GM21723 (cell line): Measurements from ENCODE around the gene ANKRD37.
"Not testable (repeated sequence)": the region's sequence is repeated elsewhere in the genome, so short reads cannot be mapped to it uniquely, and the experiment has no call there.

Source experiments
- ATAC-seq: cut with Tn5 transposase; IDR thresholded peaks from one replicate; pipeline ENCODE4 v1.9.1; 2021; ENCODE audit warnings: mild to moderate bottlenecking, moderate library complexity; ENCODE audit not compliant: unreplicated experiment

The ANKRD37 gene

DNA sequence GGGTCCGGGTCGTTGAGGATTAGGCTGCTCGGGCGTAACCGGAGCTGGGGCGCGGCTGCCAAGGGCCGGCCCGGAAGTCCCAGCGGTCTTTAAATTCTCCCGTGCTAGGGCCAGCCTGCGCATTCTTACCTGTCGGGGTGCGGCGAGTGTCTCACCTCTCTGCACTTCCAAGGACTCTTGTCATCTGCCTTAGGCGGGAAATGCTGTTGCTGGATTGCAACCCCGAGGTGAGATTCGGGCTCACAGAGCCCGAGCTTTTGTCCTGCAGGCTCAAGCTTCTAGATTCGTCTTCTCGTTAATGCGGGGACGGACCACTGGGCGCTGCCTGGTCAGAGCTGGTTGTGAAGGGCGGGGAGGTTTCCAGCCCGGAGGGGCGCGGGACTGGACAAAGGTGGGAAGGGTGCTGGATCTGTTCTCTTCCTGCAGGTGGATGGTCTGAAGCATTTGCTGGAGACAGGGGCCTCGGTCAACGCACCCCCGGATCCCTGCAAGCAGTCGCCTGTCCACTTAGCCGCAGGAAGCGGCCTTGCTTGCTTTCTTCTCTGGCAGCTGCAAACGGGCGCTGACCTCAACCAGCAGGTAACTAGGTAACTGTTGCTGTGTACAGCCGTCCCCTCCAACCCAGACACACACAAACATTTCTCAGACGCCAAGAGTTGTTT lies at the start of gene ANKRD37:
Gene ANKRD37 (plus strand): TSS at position 118 of the 662 bp plus-strand sequence. CDS start 83 bp downstream, at position 201.
- peak; percentile 1 for ATAC-seq

GRCh38 chr4:185346975-185347601 lies 49.6 kb upstream of the ANKRD37 start:
- no peak for ATAC-seq

DNA sequence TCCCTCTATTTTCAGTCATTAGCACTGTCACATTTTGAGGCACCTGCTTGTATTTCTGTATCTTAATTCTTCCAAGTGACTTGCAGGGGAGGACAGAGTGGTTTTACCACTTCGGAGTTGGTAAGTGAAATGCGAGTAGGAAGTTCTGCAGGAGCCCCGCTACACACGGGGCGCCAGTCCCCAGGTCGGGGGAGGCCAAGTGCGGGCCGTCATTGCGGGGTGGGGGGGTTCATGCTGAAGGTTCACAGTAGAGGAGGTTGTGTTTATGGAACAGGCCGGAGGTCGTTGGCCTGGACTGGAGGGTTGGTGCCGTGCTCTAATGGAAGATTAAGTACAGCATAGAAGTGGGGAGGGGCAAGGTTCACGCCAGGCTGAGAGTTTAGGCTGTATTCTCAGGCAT lies 45.0 kb upstream of the ANKRD37 start:
- ATAC-seq = no peak

- ATAC-seq = no peak
These were observed 44.4 kb upstream of the ANKRD37 start for GRCh38 chr4:185352202-185352601.

DNA sequence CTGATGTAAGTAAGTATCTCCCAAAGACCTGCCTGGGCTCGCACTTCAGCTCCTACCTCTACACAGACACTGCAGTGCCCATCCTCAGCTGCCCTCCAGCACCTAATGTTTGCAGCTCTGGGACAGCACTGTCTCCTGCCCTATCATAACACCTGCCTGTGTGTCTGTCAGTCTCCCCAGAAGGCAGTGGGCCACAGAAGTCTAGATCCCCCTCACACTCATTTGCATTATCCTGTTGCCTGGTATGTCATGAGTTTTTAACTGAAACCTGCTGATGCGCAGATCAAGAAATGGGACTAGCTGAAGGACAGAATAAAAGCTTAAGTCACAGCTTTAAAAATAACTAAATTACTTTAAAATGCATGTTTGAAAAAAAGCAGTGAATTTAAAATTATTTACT lies 43.9 kb upstream of the ANKRD37 start:
- no peak for ATAC-seq

DNA sequence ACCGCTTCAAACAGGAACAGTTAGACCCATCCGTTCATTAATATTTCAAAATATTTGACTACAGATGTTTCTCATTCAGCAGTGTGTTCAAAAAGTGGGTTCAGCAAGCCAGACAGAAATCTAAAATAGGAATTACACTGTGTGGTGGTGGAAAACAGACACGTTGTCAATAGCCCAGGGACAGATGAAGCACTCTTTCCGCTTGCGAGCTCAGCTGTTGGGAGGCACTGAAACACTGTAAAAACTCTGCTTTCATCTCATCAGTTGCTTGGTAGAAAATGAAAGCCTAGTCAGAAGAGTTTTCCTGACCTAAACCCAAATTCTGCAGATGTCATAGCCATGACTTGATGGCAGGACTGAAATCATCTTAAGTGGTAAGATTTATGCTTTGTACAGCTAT lies 39.4 kb upstream of the ANKRD37 start:
- no peak for ATAC-seq

GRCh38 chr4:185357733-185358440 lies 38.8 kb upstream of the ANKRD37 start:
- ATAC-seq = no peak

DNA sequence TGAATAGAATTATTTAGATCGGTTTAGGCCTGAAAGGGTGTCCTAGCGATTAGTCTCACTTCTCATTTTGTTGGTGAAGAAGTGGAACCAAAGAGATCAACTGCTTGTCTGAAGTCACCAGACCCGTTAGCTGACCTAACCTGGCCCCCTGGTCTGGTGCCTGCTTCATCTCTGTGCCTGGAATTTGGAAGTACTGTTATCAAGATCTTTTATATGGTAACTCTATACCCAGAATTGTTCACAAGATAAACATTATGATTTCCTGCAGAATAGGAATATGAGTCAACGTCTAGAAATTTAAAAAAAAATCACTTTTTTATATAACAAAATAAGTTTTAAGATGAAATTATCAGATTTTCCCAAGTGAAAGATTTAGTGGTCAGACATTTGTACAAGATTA lies 38.1 kb upstream of the ANKRD37 start:
- no peak for ATAC-seq

DNA sequence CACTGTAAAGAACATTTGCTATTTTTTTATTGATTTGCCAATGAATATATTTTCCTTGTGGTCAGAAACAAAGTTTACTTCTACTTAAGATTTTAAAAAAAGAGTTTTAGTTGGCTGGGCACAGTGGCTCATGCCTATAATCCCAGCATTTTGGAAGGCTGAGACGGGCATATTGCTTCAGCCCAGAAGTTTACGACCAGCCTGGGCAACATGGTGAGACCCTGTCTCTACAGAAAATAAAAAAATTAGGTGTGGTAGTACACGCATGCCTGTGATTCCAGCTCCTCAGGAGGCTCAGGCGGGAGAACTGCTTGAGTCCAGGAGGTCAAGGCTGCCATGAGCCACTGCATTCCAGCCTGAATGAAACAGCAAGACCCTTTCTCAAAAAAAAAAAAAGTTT lies 37.7 kb upstream of the ANKRD37 start:
- no peak for ATAC-seq

DNA sequence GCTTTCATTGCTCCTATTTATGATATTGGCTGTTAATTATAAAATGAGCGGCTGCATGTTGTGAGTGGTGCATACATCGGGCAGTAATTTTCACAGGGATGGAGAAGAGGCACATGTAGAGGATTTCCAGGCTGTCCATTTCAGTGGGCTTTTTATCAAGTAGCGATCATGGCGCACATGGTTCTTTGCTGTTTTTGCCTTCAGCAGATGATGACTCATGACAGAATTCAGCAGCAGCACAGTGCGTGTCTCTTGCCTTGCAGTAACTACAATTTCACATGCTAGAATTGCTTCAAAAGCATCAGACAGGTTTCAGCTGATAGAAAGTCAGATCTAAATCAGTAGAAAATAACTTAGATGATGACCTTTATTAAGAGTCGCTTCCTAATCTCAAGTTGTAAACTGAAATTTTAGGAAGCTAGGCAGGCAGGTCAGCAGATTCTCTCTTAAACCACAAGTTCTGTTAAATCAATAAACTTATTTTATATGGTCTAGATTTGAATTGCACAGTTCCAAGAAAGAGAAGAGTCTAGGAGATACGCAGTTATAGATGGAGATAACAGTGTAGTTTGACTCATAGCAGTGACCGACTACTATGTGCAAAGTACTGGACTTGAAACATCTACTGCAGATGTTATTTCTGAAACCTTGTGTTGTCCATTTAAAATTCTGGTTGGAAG lies 36.7 kb upstream of the ANKRD37 start:
- ATAC-seq = no peak

- no peak for ATAC-seq
These were observed 34.8 kb upstream of the ANKRD37 start for GRCh38 chr4:185361872-185362271.

DNA sequence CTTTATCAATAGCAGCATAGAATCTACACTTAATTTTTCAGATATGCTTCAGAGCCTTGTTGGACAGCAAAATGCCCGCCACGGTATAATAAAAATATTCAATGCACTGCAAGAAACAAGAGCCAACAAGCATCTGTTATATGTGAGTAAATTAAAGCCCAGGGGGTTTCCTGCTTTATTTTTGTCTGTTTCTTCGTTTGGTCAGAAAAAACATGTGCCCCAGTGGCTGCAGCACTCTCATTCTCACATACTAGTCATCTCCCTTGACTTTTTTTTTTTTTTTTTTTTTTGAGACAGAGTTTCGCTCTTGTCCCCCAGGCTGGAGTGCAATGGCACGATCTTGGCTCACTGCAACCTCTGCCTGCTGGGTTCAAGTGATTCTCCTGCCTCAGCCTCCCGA lies 34.1 kb upstream of the ANKRD37 start:
- not testable (repeated sequence) for ATAC-seq

- ATAC-seq = no peak
These were observed 33.4 kb upstream of the ANKRD37 start for GRCh38 chr4:185363251-185363650.

GRCh38 chr4:185364886-185365285 lies 31.8 kb upstream of the ANKRD37 start:
- no peak for ATAC-seq

GRCh38 chr4:185369731-185370130 lies 26.9 kb upstream of the ANKRD37 start:
- no peak for ATAC-seq

GRCh38 chr4:185370268-185370949 lies 26.2 kb upstream of the ANKRD37 start:
- ATAC-seq = no peak

DNA sequence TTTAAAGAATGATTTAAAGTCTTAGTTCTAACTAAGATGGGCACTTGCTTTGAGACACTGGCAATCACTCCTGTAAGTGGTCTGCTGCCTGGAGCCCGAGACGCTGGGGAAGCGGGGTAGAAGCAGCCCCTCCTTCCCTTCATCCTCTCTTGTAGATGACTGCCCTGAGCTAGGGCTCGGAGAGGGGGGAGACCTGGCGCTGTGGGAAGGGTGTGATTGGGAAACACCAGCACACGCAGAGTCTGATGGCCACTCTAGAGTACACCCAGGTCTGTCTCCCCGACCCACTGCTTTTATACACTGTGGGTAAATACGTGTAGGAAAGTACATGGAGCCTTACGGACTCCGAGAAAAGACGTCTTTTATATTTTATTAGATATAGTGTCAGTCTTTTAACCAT lies 24.9 kb upstream of the ANKRD37 start:
- ATAC-seq = no peak

GRCh38 chr4:185374027-185374426 lies 22.6 kb upstream of the ANKRD37 start:
- ATAC-seq = no peak

DNA sequence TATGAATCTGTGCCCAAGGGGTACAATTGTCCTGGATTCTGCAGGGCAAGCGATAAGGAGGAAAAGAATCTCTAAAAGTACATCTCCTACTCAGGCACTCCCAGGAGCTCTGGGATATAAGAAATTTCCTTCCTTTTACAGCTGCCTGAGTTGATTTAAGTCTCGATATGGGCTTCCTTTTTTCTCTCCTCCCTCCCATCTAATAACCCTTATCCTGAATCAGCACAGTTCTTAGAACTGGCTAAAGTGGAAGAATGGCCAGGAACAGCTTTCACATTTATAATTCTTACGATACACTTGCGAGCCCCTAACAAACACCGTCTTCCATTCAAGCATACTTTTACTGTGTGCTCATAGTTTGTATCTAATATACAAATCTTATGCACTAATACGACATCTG lies 22.1 kb upstream of the ANKRD37 start:
- no peak for ATAC-seq

DNA sequence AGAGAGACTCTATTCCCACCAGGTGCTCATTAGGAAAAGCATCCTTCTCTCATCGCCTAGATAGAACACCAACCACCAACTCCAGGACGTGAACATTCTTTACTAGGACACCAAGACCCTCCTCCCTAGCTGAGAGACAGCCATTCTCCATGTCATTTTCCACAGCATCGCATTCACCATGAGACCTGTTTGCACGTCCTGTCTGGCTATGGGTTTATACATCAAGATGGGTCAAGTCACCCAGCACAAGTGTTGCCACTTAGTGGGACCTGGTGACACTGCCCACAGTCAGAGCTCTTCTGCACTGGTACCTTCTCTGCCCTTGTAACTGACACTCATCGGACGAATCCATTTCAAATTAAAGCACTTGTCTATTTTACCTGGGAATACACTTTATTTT lies 18.4 kb upstream of the ANKRD37 start:
- ATAC-seq = no peak
